ENCODE measurements around the gene FAM149B1.

Gene FAM149B1

GRCh38 chr10:73186266-73186665 is 18.3 kb downstream of the FAM149B1 start:
- Histone ChIP-seq H2AFZ (ENCODE audit: low read length) (no peak overlapping the region), H3F3A (ENCODE audit: insufficient read depth, low read length) (no peaks in the 10 kb centered on the region), H3K4me1 (ENCODE audit: insufficient read depth, low read length, severe bottlenecking) (no peaks in the 10 kb centered on the region), H3K4me3 (ENCODE audit: low read depth, low read length, poor library complexity, severe bottlenecking) (no peak overlapping the region), H3K27ac (ENCODE audit: low read depth, low read length, poor library complexity, severe bottlenecking) (no peak overlapping the region), H3K36me3 (ENCODE audit: insufficient read depth, low read length) (peaks cover 5% of the 10 kb centered on the region), H4K20me1 (ENCODE audit: insufficient read depth, low read length) (no peaks in the 10 kb centered on the region), H3K4me2 (ENCODE audit: low read length) (no peak overlapping the region), H3K79me2 (ENCODE audit: insufficient read depth, low read length) (no peaks in the 10 kb centered on the region), H3K9me3 (ENCODE audit: low read length) (no peaks in the 10 kb centered on the region), H3K9ac (ENCODE audit: low read length) (no peak overlapping the region), H3K27me3 (ENCODE audit: insufficient read depth, low read length) (no peaks in the 10 kb centered on the region), H3K9me2 (ENCODE audit: low read depth, low read length) (no peaks in the 10 kb centered on the region)
- TF ChIP-seq EZH2 (IDR thresholded peaks at IDR 0.05; ENCODE audit: borderline replicate concordance, low read length), result no peak
- TF ChIP-seq, protein P1, sequence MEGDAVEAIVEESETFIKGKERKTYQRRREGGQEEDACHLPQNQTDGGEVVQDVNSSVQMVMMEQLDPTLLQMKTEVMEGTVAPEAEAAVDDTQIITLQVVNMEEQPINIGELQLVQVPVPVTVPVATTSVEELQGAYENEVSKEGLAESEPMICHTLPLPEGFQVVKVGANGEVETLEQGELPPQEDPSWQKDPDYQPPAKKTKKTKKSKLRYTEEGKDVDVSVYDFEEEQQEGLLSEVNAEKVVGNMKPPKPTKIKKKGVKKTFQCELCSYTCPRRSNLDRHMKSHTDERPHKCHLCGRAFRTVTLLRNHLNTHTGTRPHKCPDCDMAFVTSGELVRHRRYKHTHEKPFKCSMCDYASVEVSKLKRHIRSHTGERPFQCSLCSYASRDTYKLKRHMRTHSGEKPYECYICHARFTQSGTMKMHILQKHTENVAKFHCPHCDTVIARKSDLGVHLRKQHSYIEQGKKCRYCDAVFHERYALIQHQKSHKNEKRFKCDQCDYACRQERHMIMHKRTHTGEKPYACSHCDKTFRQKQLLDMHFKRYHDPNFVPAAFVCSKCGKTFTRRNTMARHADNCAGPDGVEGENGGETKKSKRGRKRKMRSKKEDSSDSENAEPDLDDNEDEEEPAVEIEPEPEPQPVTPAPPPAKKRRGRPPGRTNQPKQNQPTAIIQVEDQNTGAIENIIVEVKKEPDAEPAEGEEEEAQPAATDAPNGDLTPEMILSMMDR (IDR thresholded peaks at IDR 0.05; ENCODE audit: low read length), result no peak

GRCh38 chr10:73190188-73190587 is 22.3 kb downstream of the FAM149B1 start:
- no peaks in the 10 kb centered on the region for H3K9me3 ChIP-seq (ENCODE audit: low read length)
- no peaks in the 10 kb centered on the region for H3K4me1 ChIP-seq (ENCODE audit: insufficient read depth, low read length, severe bottlenecking)
- H3K9me2 ChIP-seq (ENCODE audit: low read depth, low read length), result no peaks in the 10 kb centered on the region
- no peaks in the 10 kb centered on the region for H3F3A ChIP-seq (ENCODE audit: insufficient read depth, low read length)
- H3K4me2 ChIP-seq (ENCODE audit: low read length), result no peak overlapping the region
- H2AFZ ChIP-seq (ENCODE audit: low read length), result no peak overlapping the region
- no peak overlapping the region for H3K4me3 ChIP-seq (ENCODE audit: low read depth, low read length, poor library complexity, severe bottlenecking)
- TF ChIP-seq, protein P1 (IDR thresholded peaks at IDR 0.05; ENCODE audit: low read length), result no peak
- no peak for TF ChIP-seq EZH2 (IDR thresholded peaks at IDR 0.05; ENCODE audit: borderline replicate concordance, low read length)
- H4K20me1 ChIP-seq (ENCODE audit: insufficient read depth, low read length), result no peaks in the 10 kb centered on the region
- no peaks in the 10 kb centered on the region for H3K27me3 ChIP-seq (ENCODE audit: insufficient read depth, low read length)
- H3K27ac ChIP-seq (ENCODE audit: low read depth, low read length, poor library complexity, severe bottlenecking), result no peak overlapping the region
- no peaks in the 10 kb centered on the region for H3K36me3 ChIP-seq (ENCODE audit: insufficient read depth, low read length)
- no peak overlapping the region for H3K9ac ChIP-seq (ENCODE audit: low read length)
- no peaks in the 10 kb centered on the region for H3K79me2 ChIP-seq (ENCODE audit: insufficient read depth, low read length)

DNA sequence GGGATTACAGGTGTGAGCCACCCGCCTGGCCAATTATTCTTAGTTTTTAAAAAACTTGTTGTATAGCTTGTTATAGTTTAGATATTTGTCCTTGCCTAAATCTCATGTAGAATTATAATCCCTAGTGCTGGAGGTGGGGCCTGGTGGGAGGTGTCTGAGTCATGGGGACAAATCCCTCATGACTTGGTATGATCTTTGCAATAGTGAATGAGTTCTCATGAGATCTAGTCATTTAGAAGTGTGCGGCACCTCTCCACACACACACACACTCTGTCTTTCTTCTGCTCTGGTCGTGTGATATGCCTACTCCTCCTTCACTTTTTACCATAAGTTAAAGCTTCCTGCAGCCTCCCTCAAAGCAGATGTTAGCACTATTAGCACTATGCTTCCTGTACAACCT is 37.2 kb downstream of the FAM149B1 start:
- H4K20me1 ChIP-seq (ENCODE audit: insufficient read depth, low read length), result no peaks in the 10 kb centered on the region
- H2AFZ ChIP-seq (ENCODE audit: low read length), result no peak overlapping the region
- H3F3A ChIP-seq (ENCODE audit: insufficient read depth, low read length), result no peaks in the 10 kb centered on the region
- no peak overlapping the region for H3K4me3 ChIP-seq (ENCODE audit: low read depth, low read length, poor library complexity, severe bottlenecking)
- H3K9me3 ChIP-seq (ENCODE audit: low read length), result peaks cover 5% of the 10 kb centered on the region; the same call in 1 of the 2 replicates
- no peaks in the 10 kb centered on the region for H3K27me3 ChIP-seq (ENCODE audit: insufficient read depth, low read length)
- H3K79me2 ChIP-seq (ENCODE audit: insufficient read depth, low read length), result no peaks in the 10 kb centered on the region
- no peak for TF ChIP-seq EZH2 (IDR thresholded peaks at IDR 0.05; ENCODE audit: borderline replicate concordance, low read length)
- TF ChIP-seq, protein P1 (IDR thresholded peaks at IDR 0.05; ENCODE audit: low read length), result no peak
- H3K36me3 ChIP-seq (ENCODE audit: insufficient read depth, low read length), result no peaks in the 10 kb centered on the region
- H3K27ac ChIP-seq (ENCODE audit: low read depth, low read length, poor library complexity, severe bottlenecking), result no peak overlapping the region
- no peaks in the 10 kb centered on the region for H3K9me2 ChIP-seq (ENCODE audit: low read depth, low read length)
- H3K4me1 ChIP-seq (ENCODE audit: insufficient read depth, low read length, severe bottlenecking), result no peaks in the 10 kb centered on the region
- no peak overlapping the region for H3K9ac ChIP-seq (ENCODE audit: low read length)
- no peak overlapping the region for H3K4me2 ChIP-seq (ENCODE audit: low read length)
